Measurements from ENCODE around the gene STX18.
"Not testable (repeated sequence)": the region's sequence is repeated elsewhere in the genome, so short reads cannot be mapped to it uniquely, and the experiment has no call there.

STX18 gene

DNA sequence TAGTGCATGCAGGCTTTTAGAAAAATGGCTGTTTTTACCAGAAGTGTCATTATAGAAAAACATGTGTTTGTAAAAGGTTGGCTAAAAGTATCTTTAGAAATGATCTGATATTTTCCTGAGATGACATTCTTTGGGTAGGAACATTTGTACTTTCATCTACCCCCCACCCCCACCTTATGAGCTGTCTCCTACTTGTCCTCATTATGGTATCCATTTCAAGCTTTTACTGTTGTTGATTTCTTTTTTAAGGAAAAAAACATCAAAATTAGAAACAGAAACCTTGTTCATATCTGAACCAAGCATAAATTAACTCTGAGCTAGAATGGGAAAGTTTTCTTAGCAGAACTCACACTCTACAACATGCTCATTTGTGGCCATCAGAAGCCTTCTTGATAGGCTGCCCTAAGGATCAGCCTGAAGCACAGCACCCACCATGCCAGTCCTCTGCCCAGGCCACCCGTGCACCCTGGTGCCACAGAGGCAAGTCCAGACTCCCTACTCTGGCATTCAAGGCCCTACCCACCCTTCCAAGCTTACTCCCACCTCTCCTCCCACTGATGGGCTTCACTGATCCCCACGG, 105.5 kb downstream of the STX18 start:
- no peak for DNase-seq

DNA sequence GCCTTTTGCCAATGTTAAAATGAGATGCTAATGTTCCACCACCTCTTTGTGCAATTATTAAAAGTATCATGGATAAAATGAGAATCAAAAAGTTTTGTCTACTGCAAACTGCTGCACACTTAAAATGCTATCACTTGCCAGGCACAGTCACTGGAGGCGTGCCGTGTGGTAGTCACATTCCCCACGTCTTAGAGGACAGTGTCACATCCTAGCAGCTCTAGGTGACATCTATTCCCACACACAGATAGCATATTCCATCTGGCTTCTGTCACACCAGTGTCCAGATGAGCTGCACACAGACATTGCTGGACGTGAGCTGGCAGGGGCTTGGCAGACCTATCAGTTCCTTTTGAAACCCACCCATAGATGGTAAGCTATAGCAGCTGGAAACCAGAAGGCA, 107.9 kb downstream of the STX18 start:
- no peak for DNase-seq

DNA sequence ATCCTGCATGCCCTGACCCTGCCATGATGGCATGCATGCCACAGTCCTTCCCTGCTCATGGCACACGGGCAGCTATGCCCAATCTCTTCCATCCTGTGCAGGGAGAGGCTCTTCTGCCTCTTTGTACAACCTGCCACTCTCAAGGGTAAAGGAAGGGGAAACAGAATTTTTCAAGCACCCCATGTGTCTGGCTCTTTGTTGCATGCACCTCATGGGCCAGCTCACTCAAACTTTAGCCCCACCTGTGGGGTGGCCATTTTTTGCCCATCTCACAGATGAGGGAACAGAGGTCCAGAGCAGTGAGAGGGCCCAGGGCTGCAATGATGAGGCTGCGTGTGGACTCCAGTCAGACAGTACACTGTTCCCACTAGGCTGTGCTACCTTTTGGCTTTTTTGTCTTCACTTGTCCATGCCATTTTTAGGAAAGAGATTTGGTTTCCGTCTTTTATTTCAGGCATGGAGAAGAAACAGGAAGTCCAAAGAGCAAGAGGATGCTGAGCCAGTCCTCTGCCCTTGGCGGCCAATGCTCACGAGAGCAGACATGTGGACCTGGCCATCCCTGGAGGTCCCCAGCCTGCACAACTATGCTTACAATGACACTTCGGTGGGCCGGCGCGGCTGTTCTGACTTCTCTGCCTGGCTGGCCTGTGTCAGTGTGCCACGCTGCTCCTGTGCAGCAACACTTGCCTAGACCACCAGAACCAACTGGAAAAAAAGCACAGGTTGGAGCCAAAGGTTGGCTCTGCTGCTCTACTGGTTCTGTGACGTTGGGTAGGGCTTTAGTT, 109.3 kb downstream of the STX18 start:
- DNase-seq, result no peak

DNA sequence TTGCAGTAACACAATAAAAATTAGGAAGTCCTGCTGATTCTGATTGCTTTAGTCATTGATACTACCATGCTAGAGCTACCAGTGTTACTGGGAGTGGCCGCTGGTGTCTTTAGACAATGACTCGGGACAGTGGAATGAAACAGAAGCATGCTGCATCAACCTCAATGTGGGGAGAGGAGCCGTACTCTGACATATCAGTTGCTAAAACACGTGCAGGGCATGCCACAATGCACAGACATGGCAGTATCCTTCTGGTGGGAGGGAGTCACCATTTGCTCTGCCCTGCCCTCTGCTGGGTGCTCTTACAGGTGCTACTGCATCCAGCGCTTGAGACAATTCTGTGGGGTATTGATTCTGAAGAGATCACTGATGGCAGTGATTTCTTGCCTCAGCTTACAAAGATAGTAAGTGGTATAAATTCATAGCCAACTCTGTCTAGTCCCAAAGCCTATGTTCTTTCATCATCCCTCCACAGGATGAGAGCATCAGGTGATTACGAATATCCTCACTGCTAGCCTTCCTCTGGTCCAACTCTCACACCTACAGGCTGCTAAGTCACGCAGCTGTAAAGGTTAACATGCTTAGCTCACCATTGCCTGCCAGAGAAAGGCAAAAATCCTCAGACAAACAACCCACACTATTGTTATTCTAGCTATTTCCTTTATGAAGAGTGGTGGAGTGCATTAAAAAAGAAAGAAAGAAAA, 111.2 kb downstream of the STX18 start:
- peak; percentile 53 to 64 for DNase-seq

DNA sequence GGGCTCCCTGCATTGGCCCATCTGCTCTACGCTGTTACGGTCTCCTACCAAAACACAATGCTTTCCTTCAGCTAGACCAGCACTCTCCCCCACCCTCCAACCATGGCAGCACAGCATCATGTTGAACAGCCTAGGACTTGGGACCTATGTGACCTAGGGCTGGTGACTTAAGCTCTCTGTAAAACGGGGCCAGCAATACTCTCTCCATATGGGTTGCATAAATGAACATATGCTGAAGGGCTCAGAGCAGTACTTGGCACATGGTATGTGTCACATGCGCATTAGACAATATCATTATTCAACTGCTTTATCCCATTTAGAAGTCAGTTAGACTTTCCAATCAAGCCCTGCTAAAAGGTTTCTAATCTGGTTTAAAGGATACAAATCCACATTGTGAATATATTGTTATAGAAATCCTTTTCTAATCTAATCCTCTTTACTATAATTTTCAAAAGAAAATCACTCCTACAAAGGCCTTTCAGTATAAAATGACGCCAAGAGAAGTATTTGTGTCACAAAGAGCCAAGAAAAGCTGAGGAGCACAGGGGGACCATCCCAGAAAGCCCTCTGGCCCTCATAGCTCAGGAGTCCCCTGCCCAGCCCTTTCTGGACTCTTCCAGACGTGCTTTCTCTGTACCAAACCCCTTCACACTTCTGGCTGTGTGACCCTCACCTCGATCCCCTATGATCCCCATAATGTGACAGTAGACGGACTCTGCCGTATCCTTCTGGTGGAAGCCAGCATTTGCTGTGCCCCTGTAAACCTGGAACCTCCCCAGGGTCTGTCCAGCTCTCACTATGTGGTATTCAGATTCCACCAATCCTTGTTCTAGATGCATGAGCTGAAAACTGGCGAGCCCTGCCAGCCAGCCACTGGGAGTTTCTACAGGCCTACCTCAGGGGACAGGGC, 112.6 kb downstream of the STX18 start:
- no peak for DNase-seq

DNA sequence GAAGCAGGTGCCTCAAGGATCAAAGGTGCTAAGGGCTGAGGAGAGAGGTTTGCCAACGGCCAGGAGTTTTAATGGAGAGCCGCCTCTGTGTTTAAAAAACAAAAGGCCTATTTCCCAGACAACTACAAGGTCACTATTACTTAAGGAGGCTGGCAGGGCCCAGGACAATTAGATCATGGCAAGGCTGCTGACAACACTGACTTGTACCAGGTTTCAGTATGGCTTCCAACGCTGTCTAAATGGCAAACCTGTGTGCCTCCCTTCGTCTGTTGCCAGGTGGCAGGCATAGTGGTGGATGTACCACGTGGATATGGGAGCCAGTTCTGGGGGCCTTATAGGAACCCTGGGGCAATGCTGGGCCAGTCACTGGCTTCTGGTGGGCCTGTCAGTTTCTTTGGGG, 114.0 kb downstream of the STX18 start:
- DNase-seq, result no peak

DNA sequence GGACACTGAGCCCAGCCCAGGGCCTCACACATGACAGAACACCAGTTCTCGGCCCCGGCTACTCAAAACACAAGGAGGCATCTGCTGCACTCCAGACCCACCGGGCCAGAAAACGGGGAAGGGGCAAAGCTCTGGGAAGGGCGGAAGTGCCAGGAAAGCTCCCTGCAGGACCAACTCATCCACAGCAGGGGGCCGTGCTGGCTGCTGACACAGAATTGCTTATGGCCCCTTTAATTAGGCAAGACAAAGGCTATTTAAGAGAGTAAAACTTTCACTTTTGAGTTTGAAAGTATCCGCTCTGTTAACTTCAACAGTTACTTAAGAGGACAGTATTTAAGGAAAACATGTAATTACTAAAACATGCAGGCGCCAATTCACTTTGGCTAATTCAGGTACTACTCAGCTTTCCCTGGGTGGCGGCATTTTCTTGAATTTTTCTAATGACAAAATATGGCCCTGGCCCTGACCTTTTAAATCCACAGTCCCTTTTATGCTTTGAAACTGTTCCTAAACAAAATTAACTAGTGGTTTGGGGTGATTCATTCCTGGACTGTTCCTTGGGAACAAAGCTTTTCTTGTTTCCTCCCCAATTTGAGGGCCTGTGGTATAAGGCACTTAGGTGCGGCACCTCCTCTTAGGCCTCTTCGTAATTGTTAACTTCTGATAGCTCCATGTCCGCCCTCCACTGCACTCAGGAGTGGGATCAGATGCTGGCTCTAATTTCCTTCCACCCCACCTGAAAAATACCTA, 114.6 kb downstream of the STX18 start:
- DNase-seq, result no peak

DNA sequence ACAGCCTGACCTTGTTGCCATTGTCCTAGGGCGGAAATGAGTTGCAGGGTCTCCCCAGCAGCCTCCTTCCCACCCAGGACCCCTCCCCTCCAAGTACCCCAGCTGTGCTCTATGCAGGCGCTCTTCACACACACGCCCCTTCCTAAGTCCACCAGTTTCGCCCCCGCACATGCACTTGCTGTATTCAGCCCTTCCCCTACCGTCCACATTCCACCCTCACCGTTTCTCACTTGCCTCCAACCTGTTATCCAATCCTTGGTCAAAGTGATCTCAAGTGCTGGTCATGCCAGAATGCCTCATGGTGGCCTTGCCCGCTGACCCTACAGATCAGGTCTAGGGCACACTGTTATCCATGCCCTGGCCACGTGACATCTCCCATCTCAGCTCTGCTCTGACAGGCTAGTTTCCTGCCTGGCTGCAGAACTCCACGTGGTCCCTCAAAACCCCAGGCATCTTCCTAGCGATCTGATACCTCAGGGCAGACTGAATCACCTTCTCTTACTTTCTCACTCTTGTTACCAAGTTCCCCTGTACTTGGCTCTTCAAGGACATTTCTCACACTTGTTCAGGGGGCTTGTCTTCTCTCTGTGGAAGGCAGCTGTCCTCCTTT, 115.2 kb downstream of the STX18 start:
- DNase-seq, result no peak

DNA sequence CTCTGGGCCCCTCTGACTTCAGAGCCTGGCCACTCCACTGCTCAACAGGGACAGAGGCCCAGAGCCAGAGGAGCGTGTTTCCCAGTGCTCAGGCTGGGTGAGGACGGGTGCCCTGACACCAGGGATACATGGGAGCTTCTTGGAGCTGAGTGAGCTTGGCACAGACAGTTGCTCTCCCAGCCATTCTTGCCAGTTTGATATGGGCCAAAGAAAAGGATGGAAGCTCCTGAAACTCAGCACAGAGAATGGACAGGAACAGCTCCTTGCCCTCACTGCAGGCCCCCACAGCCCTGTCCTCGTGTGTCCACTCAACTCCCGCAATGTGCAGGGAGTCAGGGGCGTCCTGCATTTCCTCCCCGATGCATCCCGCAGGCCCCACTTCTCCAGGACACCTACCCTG, 116.2 kb downstream of the STX18 start:
- no peak for DNase-seq

DNA sequence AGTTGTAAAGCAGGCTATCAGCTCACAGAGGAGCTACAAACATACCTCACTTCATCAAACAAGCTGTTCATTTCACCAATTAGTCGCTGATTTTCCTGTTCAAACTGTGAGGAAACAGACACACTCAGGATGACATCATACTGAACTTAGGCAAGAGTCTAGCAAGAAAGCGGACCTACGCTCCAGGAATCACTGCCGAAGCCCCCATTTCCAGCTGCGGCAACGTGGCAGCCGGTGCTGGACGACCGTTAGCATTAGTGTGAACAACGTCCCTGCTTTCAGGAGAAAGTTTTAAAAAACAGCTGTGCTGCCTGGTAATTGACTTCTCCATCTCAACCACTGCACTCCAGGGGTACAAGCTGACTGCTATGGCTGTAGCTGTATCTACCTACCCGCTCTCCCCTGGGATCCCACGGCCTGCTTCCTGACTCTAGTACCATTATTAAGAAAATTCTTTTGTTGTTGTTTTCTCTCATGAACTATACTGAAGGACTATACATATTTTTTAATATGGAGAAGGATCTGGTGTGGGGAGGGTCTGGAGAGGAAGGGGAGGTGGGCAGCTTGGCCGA, 116.6 kb downstream of the STX18 start:
- DNase-seq, result no peak

DNA sequence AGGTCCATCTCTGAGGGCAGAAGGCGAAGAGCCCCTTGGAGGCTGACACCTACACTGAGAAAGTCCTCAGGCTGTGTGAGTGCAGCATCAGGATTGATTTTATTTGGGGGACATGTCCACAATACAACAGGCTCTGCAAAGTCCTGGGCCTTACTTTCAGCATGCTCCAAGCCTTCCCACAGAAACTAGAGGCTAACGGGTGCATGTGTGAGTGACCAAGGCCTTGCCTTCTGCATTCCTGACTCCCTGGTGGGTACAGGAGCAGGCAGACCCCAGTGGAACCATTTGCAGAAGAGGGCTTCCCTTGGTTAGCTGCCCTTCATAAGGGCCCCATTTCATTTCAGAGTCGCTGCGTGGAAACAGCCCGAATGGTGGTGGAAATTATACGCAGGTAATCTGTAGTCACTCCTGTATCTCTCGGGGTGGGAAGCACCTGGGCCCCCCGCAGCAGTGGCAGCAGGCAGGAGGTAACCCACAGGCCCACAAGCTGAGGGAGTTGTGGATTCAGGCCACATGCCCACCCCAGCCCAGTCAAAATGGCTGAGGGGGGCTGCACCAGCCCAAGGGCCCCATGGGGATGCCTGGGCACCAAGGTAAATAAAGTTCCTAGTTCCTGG, 117.2 kb downstream of the STX18 start:
- DNase-seq, result no peak

DNA sequence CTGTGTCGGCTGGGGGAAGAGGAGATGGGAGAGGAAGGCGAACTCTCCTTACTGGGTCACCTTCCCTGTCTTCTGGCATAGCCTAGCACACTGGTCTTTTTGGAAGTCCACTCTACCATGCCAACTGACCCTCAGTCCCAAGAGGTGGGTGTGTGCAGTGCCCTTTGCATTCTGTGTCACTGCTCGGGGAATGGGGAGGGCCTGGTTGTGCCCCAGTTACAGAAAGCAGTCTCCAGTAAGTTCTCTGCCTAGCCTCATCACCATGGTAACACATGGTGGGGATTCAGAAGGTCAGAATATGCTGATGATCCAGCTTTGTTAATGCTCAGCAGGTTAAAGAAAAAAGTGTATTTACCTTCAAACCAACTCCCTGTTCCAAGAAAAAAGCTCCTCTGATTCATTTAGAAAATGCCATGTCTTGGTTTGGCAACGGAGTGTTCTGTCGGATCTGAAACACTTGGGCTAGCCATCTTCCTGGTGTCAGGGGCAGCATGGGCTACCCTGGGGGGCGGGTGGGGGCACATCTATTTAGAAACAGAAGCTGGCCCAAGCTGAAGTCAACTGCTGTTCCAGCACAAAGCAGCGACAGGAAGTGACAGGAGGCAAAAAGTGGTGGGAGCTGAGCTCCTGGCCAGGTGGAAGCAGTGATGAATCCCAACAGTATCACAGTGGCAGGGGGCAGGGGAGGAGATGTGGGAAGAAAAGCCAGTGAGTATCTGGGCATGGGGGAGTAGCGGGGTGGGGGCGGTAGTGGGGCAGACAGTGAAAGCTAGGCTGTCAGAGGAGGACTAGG, 117.9 kb downstream of the STX18 start:
- DNase-seq, result no peak

DNA sequence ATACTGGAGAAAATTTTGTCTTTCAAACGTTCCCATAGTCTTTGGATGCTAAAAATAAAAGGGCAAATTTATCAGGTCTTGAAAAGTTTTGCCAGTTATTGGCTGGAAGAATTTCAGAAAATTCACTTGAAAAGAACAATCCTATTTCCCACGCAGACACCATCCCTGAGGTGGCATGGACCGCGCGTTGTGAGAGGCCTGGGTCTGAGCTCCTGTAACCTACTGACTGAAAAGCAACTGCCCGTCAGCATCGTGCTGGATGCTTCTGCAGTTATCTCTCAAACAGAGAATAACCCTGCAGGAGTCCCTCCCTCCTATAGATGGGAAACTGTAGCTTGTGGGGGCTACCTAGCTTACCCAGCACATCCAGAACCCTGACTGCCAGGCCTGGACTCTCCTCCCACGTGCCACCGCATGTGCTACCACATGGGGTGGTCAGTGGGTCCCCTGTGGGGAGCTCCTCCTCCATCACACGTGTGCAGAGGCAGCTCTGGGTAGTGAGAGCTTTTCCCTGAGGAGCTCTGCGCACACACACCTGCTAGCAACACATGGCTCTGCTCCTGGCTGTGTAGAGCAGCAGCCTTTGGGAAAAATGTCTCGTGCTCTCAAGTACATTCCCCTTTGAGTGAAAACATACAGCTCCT, 118.9 kb downstream of the STX18 start:
- no peak for DNase-seq

DNA sequence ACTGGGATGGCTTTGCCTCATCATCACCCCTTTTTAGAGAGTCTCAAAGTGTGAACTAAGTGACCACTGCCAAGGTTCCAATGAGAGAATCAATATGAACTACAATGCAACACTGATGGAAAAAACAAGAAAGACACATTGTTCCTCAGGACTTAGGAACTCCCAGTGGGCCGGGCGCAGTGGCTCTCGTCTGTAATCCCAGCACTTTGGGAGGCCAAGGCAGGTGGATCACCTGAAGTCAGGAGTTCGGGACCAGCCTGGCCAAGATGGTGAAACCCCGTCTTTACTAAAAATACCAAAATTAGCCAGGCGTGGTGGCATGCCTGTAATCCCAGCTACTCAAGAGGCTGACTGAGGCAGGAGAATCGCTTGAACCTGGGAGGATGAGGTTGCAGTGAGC, 119.7 kb downstream of the STX18 start:
- DNase-seq, result not testable (repeated sequence)

DNA sequence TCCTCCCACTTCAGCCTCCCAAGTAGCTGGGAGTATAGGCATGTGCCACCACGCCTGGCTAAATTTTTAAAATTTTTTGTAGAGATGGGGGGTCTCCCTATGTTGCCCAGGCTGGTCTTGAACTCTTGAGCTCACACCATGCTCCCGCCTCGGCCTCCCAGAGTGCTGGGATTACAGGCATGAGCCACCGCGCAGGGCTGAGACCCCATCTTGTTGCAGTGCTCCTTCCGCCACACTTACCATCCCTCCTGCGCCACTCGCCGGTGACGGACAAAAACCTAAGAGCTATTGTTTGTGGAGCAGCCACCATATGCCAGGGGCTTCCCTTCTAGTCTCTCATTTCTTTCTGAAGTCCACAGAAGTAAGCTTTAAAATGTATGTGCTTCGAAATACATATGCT, 120.5 kb downstream of the STX18 start:
- DNase-seq, result no peak

DNA sequence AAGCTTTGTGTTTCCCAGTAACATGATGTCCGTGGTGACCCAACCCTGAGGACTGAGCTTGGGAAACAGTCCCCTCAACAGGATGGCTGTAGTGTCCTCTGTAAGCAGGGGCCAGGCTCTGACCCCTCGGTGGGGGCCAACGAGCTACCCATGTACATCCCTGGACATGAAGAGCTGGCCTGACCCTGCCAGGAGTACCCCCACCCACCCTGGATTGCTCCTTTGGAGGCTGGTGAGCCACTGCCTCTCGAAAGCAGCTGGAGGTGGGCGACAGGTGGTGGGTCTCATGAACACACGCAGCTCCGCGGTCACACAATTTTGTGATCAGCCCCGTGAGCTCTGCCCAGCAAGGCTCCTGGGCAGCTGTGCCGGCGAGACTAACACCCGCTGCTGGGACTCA, 121.4 kb downstream of the STX18 start:
- no peak for DNase-seq

DNA sequence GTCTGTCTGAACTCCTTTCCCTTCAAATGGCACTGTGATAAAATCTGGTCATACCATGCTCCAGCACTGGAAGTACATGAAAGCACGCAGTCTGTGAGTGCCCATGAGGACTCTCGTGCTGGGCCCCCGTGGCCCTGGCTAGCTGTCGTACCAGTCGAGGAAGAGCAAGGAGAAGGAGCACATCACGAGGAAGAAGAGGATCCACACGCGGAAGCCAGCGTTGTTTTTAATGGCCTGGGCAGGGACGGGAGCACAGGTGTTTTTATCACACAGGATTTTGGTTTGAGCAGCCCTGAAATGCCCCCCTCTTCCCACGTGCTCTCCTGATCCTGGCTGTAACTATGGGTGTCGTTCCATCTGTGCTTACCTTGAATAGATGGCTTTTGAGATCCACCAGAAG, 122.0 kb downstream of the STX18 start:
- no peak for DNase-seq

DNA sequence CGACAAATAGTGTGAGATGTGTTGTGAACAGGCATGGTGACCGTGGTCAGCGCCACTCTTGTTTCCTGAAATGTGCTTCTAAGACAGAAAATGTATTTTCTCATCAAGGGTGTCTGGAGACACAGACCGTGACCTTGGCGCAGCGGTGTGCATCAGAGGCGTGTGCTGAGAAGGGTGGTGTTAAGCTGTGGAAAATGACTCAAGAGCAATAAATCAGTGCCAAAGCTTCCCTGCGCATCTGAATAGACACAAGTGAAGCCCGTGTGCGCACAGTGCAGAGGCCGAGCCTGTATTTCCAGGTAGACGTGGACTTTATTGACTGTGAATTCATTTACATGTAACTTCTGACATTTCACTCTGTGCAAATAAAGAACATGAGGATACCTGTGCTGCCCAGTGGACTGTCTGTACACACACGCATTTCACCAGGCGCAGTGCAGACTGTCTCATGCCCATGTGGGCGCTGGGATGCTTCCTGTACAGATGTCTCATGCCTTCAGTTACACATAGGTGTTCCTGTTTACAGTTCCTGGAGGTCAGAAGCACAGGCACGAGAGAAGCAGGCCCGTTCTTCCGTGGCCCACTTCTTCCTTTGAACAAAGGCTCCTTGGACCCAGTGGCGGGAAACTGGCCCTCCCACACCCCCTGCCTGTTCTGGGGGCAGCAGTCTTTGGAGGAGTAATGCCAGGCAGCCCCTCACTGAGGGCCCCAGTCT, 123.0 kb downstream of the STX18 start:
- no peak for DNase-seq

DNA sequence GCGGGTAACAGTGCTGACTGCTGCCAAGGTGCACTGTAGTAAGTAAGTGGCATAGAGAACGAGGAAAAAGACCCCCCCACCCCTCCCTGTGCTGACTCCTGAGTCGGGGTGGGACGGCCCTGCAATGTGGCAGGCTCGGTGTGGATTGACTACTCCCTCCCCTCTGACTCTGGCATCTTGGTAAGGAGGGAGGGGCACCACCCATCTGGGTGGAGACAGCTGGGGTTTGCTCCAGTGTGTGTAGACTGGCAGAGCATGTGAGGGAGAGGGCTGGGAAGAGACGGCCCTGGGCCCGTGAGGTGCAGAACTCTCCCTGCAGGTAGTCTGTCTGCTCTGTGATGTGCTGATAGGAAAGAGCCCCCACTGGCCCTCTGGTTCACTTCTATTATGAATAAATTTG, 124.0 kb downstream of the STX18 start:
- DNase-seq, result no peak
